Endodermal cell (in vitro differentiated cells): ENCODE measurements around the gene GAB2. TPM values are rescaled to one million over a fixed set of nuclear protein-coding genes. Genes with fewer than 3 reads are reported as not detected.

Experiments
- DNase-seq: peaks from one replicate; pipeline ENCODE4 v3.0.0-alpha.2; 2017
- H3K27ac ChIP-seq: 2 replicates; pipeline ENCODE4 v1.5.1; 2013; ENCODE audit warnings: mild to moderate bottlenecking, low read depth, low read length, moderate library complexity
- H3K27me3 ChIP-seq: 2 replicates; pipeline ENCODE4 v1.6.1; 2013; ENCODE audit warnings: mild to moderate bottlenecking, low read length, moderate library complexity; ENCODE audit not compliant: insufficient read depth, control insufficient read depth, poor library complexity, severe bottlenecking
- H3K36me3 ChIP-seq: 2 replicates; pipeline ENCODE4 v1.7.0; 2013; ENCODE audit warnings: mild to moderate bottlenecking, low read length, moderate library complexity; ENCODE audit not compliant: control insufficient read depth, insufficient read depth
- H3K4me1 ChIP-seq: one replicate; pipeline ENCODE4 v1.7.0; 2013; ENCODE audit warnings: low read length; ENCODE audit not compliant: control insufficient read depth, insufficient read depth
- H3K4me3 ChIP-seq: 2 replicates; pipeline ENCODE4 v1.5.1; 2013; ENCODE audit warnings: mild to moderate bottlenecking, low read length, moderate library complexity
- H3K9ac ChIP-seq: 2 replicates; pipeline ENCODE4 v1.6.1; 2013; ENCODE audit warnings: mild to moderate bottlenecking, low read length, moderate library complexity; ENCODE audit not compliant: poor library complexity, severe bottlenecking; ENCODE audit errors: extremely low read depth
- H3K9me3 ChIP-seq: 2 replicates; pipeline ENCODE4 v1.6.1; 2013; ENCODE audit warnings: mild to moderate bottlenecking, low read length, moderate library complexity; ENCODE audit not compliant: control insufficient read depth
- H3K27ac Mint-ChIP-seq: 2 replicates; pipeline ENCODE4 v1.8.0; 2020; ENCODE audit warnings: mixed read lengths
- H3K27me3 Mint-ChIP-seq: 2 replicates; pipeline ENCODE4 v1.8.0; 2021; ENCODE audit warnings: mild to moderate bottlenecking, mixed read lengths; ENCODE audit not compliant: insufficient read depth
- H3K36me3 Mint-ChIP-seq: 2 replicates; pipeline ENCODE4 v1.8.0; 2020; ENCODE audit warnings: low read depth, mixed read lengths
- H3K4me1 Mint-ChIP-seq: 2 replicates; pipeline ENCODE4 v1.8.0; 2020; ENCODE audit warnings: mixed read lengths
- H3K4me3 Mint-ChIP-seq: 2 replicates; pipeline ENCODE4 v1.8.0; 2020; ENCODE audit warnings: mild to moderate bottlenecking, moderate library complexity, mixed read lengths
- H3K9me3 Mint-ChIP-seq: 2 replicates; pipeline ENCODE4 v1.8.0; 2020; ENCODE audit warnings: mild to moderate bottlenecking, mixed read lengths
- CTCF ChIP-seq: fragments of 200-600 bp; sonication (generic); conservative IDR thresholded peaks from 2 replicates; pipeline ENCODE4 v1.5.0; 2021; ENCODE audit warnings: antibody characterized with exemption, mild to moderate bottlenecking
- WGBS, 2 experiments: methylation state at CpG; one replicate each; pipeline versions ENCODE4 v1.1.5 to v1.1.7; 2013; ENCODE audit warnings: missing lambda C conversion rate in 2 of 2, mixed read lengths in 1 of 2; ENCODE audit not compliant: insufficient coverage in 1 of 2, insufficient read length in 1 of 2; 5-methylcytosine and 5-hydroxymethylcytosine counted together
- total RNA-seq, 2 donors: library from RNA; stranded (reverse); fragmentation: NEBNext Ultra II Directional in 1 of 2; extraction: Animal tissue kit (Norgen Biotek cat#: 25700) in 1 of 2; gene quantifications; 2 replicates in 1 of 2; 3 replicates in 1 of 2; pipeline ENCODE4 v1.2.1, GENCODE V29; 2021

Gene GAB2
- total RNA-seq, 2 donors from 2014 or later = 26.9 to 62.8 TPM

GRCh38 chr11:78319453-78319955 lies 98.1 kb downstream of the GAB2 start:
- H3K27me3 Mint-ChIP-seq = no peaks in the 10 kb centered on the region
- Histone ChIP-seq H3K4me3 (no peak overlapping the region), H3K9ac (no peak overlapping the region), H3K27ac (no peak overlapping the region), H3K9me3 (no peaks in the 10 kb centered on the region), H3K4me1 (peaks cover 7% of the 10 kb centered on the region), H3K36me3 (no peaks in the 10 kb centered on the region), H3K27me3 (no peaks in the 10 kb centered on the region)
- TF ChIP-seq CTCF = no peak
- peaks cover 5% of the 10 kb centered on the region for H3K36me3 Mint-ChIP-seq
- no peaks in the 10 kb centered on the region for H3K9me3 Mint-ChIP-seq
- H3K4me1 Mint-ChIP-seq = peaks cover 6% of the 10 kb centered on the region
- DNase-seq = no peak
- no peak overlapping the region for H3K27ac Mint-ChIP-seq
- no peak overlapping the region for H3K4me3 Mint-ChIP-seq
- 95 to 100% methylated on average over 1 to 4 of the region's 4 CpGs for WGBS, 2 experiments

- Histone ChIP-seq H3K4me1 (peaks cover 7% of the 10 kb centered on the region), H3K27me3 (no peaks in the 10 kb centered on the region), H3K36me3 (no peaks in the 10 kb centered on the region), H3K9ac (no peak overlapping the region), H3K9me3 (no peaks in the 10 kb centered on the region), H3K27ac (peak overlapping the region; percentile 25), H3K4me3 (no peak overlapping the region)
- Mint-ChIP-seq H3K27ac (no peak overlapping the region), H3K27me3 (no peaks in the 10 kb centered on the region), H3K4me3 (no peak overlapping the region), H3K36me3 (peaks cover 5% of the 10 kb centered on the region), H3K4me1 (peaks cover 6% of the 10 kb centered on the region), H3K9me3 (no peaks in the 10 kb centered on the region)
- DNase-seq = no peak
- whole genome bisulfite sequencing, 2 experiments = 88 to 90% methylated on average over 6 to 9 of the region's 9 CpGs
- TF ChIP-seq CTCF = no peak
Observed at GRCh38 chr11:78318321-78319114, 99.1 kb downstream of the GAB2 start.

- H3K4me3 ChIP-seq = no peak overlapping the region
- DNase-seq = no peak
- no peak overlapping the region for H3K9ac ChIP-seq
- Mint-ChIP-seq H3K9me3 (no peaks in the 10 kb centered on the region), H3K36me3 (peaks cover 5% of the 10 kb centered on the region), H3K4me1 (peaks cover 6% of the 10 kb centered on the region), H3K4me3 (no peak overlapping the region), H3K27me3 (no peaks in the 10 kb centered on the region), H3K27ac (no peak overlapping the region)
- no peaks in the 10 kb centered on the region for H3K27me3 ChIP-seq
- H3K9me3 ChIP-seq = no peaks in the 10 kb centered on the region
- 96 to 100% methylated on average over 1 to 3 of the region's 3 CpGs for WGBS, 2 experiments
- H3K27ac ChIP-seq = no peak overlapping the region
- TF ChIP-seq CTCF = no peak
- no peaks in the 10 kb centered on the region for H3K36me3 ChIP-seq
- H3K4me1 ChIP-seq = peaks cover 7% of the 10 kb centered on the region
Observed at GRCh38 chr11:78315724-78316123, 101.9 kb downstream of the GAB2 start.
